Hematopoietic multipotent progenitor cell treated with erythropoietin and hydrocortisone succinate and interleukin-3 and kit ligand, for 4 days (in vitro differentiated cells): ENCODE data around the gene TOLLIP.
A peak's percentile ranks its signal among the peaks of the same experiment; 100 is the strongest.

Experiments used
- DNase-seq: peaks from one replicate; pipeline ENCODE4 v3.0.0-alpha.2; 2015

Gene TOLLIP

DNA sequence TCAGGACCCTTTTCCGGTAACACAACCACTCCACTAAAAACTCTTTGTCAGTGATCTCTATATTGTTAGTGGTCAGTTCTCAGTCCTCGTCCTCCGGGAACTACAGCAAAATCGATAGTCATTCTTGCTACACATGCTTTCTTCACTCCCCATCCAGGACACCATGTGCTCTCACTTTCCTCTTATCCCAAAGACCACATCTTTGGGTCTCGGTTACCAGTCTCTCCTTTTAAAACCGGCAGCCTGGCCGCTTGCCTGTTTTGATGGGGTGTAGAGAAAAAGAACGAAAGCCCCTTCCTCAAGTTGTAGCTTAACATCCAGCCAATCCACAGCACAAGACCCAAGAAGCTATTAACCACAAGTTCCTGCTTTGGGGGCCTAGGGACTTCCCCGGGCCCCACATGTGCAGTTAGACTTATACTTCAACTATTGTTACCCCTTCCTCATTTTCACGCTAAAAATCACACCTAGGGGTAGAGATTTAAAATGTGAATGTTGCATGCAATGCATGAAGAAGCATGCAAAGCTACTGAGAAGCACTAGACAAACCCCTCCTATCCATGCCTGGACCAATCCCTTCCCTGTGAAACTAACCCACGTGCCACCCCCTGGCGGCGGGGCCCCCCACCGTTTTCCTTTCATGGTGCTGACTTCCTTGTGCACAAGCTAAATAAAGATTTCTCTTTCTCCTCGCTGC is 1.5 kb upstream of the TOLLIP start:
- peak; percentile 59 for DNase-seq

GRCh38 chr11:1310318-1310687 is 871 bp upstream of the TOLLIP start:
- DNase-seq: peak; percentile 20

- peak; percentile 13 for DNase-seq
These were observed 512 bp downstream of the TOLLIP start for GRCh38 chr11:1308743-1309497.

DNA sequence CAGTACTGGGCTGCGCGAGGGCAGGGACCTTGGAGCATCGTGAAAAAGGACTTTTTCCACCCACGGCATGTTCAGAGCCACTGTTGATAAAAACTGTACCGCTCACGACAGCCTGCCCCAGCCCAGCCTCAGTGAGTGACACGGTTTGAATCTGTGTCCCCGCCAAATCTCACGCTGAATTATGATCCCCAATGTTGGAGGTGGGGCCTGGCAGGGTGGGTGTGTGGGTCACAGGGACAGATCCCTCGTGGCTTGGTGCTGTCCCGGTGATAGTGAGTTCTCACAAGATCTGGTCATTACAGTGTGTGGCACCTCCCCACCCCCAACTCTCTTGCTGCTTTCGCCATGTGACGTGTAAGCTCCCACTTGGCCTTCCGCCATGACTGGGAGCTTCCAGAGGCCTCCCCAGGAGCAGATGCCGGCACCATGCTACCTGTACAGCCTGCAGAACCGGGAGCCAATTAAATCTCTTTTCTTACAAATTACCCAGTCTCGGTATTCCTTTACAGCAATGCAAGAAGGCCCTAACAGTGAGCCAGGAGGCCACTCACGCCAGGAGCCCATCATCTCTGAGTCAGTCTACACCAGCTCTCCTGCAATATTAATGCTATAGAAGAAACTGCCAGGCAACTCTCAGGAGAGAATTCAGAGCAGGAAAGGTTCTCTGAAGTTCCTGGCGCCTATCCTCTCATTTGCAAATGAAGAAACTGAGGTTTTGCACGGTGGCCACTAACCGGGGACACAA is 1.3 kb downstream of the TOLLIP start:
- DNase-seq: peak; percentile 24

GRCh38 chr11:1307163-1307870 is 2.1 kb downstream of the TOLLIP start:
- peak; percentile 73 for DNase-seq

- no peak for DNase-seq
These were observed 3.0 kb downstream of the TOLLIP start for GRCh38 chr11:1306186-1307162.

GRCh38 chr11:1305501-1306056 is 3.9 kb downstream of the TOLLIP start:
- DNase-seq: no peak

DNA sequence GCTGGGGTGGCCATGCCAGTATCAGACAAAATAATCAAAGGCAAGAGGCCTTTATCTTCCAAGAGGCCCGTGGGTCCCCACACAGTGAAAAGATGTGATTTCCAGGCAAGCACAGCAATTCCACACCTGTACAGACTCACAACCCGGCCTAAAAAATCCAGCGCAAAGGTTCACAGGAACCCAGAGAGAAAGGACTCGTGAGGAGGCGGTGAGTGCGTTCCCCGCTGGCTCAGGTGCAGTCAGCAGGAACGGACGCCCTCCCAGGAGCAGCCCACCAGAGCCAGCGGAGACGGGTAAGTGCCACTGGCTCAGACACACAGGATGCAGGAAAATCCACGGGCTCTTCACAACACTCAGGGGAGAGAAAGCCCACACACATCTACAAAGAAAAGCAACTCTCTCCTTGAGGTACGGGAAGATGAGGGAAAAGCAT is 4.4 kb downstream of the TOLLIP start:
- DNase-seq: no peak

DNA sequence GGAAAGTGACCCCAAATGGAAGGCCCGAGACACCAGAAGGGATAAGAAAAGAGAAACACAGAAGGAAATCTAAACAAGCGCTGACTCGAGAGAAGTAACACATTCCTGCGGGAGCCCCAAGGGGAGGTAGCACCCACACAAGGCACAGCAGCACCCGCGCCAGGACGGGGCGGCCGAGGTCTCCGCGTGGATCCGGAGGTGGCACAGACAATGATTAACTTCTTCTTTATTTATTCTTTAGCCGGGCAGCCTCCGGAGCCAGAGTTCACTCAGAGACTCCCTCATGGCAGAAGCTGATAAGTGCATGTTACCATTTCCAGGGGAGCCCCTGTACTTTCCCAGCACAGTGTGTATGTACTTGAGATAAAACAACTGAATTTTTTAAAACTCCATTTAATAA is 5.1 kb downstream of the TOLLIP start:
- peak; percentile 61 for DNase-seq

DNA sequence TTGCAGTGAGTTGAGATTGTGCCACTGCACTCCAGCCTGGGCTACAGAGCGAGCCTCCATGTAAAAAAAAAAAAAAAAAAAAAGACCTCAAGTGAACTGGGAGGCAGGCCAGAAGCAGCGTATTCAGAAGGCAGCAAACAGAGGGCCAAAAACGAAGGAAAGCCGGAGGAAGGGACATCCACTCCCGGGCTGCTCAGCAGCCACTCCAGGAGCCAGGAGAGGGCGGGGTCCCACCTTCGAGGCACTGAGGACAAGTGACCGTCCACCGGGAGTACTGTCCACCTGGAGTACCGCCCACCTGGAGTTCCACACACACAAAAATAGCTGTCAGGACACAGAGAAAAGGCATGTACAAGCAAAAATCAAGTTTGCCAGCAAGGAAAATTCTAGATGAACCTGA is 5.5 kb downstream of the TOLLIP start:
- no peak for DNase-seq

DNA sequence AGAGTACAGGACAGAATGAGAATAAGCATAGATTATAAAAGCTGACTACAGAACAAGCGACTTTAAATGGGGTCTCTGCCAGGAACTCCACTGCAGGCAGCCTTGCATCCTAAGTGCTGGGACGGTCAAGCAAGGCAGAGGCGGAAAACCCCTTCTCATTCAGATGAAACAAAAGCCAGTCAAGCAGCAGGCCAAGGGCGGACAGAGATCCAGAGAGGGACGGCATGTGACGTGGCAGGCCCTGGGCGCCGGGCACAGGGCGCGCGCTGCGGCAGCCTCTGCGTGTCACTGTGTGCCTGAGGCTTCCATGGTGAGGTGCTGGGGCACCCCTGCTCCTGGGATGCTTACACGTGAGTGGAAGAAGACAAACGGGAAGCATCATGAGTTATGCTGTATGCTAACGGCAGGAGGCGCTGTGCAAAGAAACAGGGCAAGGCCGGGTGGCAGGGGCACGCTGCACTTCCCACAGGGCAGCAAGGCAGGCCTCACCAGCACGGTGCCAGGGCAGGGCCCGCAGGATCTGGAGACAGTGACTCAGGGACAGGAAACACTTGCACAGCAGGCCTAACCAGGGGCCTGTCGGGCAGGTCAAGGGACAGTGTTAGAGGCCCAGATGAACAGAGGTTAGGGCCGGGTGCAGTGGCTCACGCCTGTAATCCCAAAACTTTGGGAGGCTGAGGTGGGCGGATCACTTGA is 6.2 kb downstream of the TOLLIP start:
- DNase-seq: no peak

- DNase-seq: no peak
These were observed 6.8 kb downstream of the TOLLIP start for GRCh38 chr11:1302461-1303125.

DNA sequence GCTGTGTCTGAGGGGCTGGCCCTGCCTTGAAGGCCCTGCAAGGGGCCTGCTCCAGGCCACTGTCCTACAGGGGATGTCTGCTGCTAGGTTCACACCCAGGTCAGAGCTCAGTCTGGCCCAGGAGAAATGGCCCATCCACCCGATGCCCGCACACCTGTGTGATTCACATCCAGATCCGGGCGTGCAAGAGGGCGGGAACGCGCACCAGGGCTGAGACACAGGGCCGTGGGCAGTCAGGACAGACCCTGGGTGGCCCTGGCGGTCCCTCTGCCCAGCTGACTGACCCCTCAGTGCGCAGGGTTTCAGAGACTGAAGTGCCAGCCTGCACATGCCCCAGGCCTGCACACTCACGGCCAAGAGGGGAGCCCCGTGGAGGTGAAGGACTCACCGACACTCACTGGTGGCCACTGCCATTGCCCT is 7.4 kb downstream of the TOLLIP start:
- no peak for DNase-seq

- no peak for DNase-seq
These were observed 8.0 kb downstream of the TOLLIP start for GRCh38 chr11:1301220-1302000.

DNA sequence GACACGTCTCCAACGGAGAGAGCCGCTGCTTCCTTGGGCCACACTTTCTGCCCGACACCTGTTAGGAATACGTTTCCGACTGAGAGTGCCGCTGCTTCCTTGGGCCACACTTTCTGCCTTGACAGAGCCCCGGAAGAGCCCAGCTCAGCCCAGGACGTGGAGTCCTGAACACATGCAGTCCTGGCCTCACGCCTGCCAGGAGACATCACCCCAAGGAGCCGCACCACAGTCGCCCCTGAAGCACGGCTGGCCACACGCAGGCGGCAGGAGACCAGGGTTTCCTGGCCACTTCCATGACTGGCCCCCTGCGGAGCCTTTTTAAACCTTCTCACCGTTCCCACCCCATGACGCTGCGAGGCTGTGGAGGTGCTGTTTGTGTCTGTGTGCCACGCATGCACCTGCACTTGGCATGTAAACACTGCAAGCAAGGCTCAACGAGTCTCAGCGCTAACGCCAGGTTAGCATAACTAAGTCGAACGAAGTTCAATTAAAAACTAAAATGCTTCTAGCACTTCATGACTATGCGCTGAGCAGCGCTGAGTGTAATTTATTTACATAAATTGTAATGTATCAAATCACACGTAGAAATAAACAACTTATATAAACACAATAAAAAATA is 8.8 kb downstream of the TOLLIP start:
- no peak for DNase-seq

GRCh38 chr11:1300121-1300520 is 9.3 kb downstream of the TOLLIP start:
- DNase-seq: no peak

DNA sequence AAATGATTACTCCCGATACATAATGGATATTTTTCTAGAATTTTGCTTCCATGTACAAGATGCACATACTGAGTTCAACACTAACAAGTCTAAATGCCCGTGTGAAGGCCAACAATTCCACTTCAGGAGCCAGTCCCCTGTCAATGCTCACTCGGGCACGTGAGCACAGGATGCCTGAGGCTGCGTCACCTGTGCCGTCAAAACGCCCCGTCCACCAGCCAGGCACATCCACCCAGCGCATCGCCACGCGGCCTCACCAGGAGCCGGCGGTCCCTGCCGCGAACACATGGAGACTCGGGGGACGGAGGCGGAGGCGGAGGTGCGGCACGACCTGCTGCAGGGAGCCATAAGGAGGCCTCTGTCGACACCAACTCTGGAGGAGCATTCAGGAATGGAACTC is 9.8 kb downstream of the TOLLIP start:
- no peak for DNase-seq

DNA sequence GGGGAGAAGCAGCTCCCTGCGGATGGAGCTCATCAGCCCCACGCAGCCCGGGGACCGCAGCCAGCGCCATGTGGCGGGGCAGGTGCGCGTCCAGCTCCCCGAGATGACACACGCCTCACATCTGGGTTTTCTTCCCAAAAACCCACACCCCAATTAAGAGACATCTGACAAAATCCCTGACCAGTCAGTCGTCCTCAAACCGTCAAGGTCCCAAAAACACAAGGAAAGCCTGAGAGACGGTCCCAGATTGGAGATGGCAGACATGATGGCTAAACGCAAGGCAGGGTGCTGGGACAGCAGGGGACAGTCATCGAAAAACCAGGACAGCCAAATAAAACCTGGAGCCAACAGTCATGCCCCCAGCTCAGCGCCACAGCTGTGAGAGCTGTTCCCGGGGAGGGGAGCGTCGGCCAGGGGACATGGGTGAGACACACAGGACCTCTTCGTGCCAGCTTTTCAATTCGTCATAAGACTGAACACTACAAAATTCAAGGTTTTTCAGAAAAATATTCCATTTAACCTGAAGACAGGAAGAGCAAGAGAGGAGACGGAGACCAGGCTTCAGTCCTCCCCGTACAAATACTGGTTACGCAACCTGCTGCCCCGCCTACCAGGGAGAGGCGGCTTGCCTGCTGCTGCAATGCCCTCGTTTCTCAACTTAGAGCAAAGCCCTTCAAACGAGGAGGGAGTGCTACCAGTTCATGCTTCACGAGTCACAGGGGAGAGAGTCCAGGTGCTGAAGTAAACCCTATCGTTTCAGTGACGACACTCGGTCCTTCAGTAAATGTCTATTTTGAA is 10.5 kb downstream of the TOLLIP start:
- DNase-seq: peak; percentile 87
